SU-DHL-6 (cell line): ENCODE measurements around the gene ARHGEF28.

Source experiments
- H2AFZ ChIP-seq: fragments of 200-600 bp; sonication (generic); 2 replicates; pipeline ENCODE4 v1.6.1; 2014; ENCODE audit warnings: low read depth, mild to moderate bottlenecking, moderate library complexity, mixed read lengths, antibody characterized with exemption, low read length; ENCODE audit not compliant: severe bottlenecking
- H3F3A ChIP-seq: fragments of 200-600 bp; shearing (Covaris generic); 2 replicates; pipeline ENCODE4 v1.6.0; 2016; ENCODE audit warnings: antibody characterized with exemption, mild to moderate bottlenecking; ENCODE audit not compliant: insufficient read depth
- H3K27ac ChIP-seq: fragments of 200-600 bp; sonication (generic); 2 replicates; pipeline ENCODE4 v1.5.1; 2016; ENCODE audit warnings: low read depth, mild to moderate bottlenecking, low read length, moderate library complexity, mixed read lengths
- H3K27me3 ChIP-seq: fragments of 200-600 bp; sonication (generic), shearing (Covaris generic); 2 replicates; pipeline ENCODE4 v1.6.0; 2014; ENCODE audit warnings: mild to moderate bottlenecking, low read length
- H3K36me3 ChIP-seq: fragments of 200-600 bp; sonication (generic); 2 replicates; pipeline ENCODE4 v1.6.1; 2014; ENCODE audit warnings: mild to moderate bottlenecking, low read length, mixed read lengths
- H3K4me2 ChIP-seq: fragments of 300-600, 200-600 bp; shearing (Covaris generic), sonication (generic); 2 replicates; pipeline ENCODE4 v1.6.0; 2014; ENCODE audit warnings: low read length, low read depth, mild to moderate bottlenecking; ENCODE audit not compliant: poor library complexity, severe bottlenecking
- H3K4me3 ChIP-seq: fragments of 200-600 bp; sonication (generic); 2 replicates; pipeline ENCODE4 v1.5.1; 2014; ENCODE audit warnings: antibody characterized with exemption, low read length, mild to moderate bottlenecking, mixed read lengths; ENCODE audit not compliant: insufficient read depth, poor library complexity, severe bottlenecking
- H3K79me2 ChIP-seq: fragments of 200-600 bp; sonication (generic); 2 replicates; pipeline ENCODE4 v1.6.1; 2014; ENCODE audit warnings: mild to moderate bottlenecking, low read length, moderate library complexity; ENCODE audit not compliant: insufficient read depth
- H3K9ac ChIP-seq: fragments of 200-600 bp; sonication (generic); 2 replicates; pipeline ENCODE4 v1.7.0; 2014; ENCODE audit warnings: mild to moderate bottlenecking, low read length
- H3K9me2 ChIP-seq: fragments of 200-600 bp; sonication (generic); replicated peaks from 2 replicates; pipeline ENCODE4 v1.6.1; 2014; ENCODE audit warnings: low read length; ENCODE audit not compliant: insufficient read depth
- H3K9me3 ChIP-seq: fragments of 200-600 bp; sonication (generic); 2 replicates; pipeline ENCODE4 v1.6.1; 2014; ENCODE audit warnings: low read length, mixed read lengths; ENCODE audit not compliant: insufficient read depth
- H4K20me1 ChIP-seq: fragments of 200-600 bp; sonication (generic); 2 replicates; pipeline ENCODE4 v1.6.1; 2014; ENCODE audit warnings: low read depth, mild to moderate bottlenecking, antibody characterized with exemption, low read length, moderate library complexity, mixed read lengths
- EZH2phosphoT487 ChIP-seq: fragments of 200-600 bp; sonication (generic), shearing (Covaris generic); conservative IDR thresholded peaks from 2 replicates; pipeline ENCODE4 v1.6.1; 2018; ENCODE audit warnings: mild to moderate bottlenecking, antibody characterized with exemption, low read length, moderate library complexity, mixed read lengths
- TF ChIP-seq, protein P1 (sequence below): fragments of 200-600 bp; sonication (generic); IDR thresholded peaks from one replicate; pipeline ENCODE4 v1.5.1; 2017; ENCODE audit warnings: antibody characterized with exemption, mild to moderate bottlenecking, low read length, moderate library complexity; ENCODE audit not compliant: insufficient read depth, poor library complexity, severe bottlenecking

The ARHGEF28 gene

DNA sequence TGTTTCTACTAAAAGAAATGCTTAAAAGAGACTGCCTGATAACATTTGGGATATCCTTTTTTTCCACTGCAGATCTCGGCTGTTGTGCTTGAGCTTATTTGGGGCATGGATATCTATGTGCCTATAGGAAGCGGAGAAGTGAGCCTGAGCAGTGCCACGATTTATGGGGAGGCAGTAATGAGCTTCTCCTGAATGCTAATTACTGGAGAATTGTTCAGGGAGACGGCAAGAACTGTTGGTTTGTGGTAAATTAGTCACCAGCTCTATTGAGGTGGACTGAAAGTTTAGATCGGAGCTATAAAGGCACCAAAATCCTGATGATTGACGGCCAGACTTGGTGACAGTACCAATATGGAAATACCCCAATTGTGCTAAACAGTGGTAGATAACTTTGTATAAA lies 186.5 kb downstream of the ARHGEF28 start:
- Histone ChIP-seq H3K36me3 (no peaks in the 10 kb centered on the region), H3K4me2 (no peak overlapping the region), H3K27ac (no peak overlapping the region), H2AFZ (no peak overlapping the region), H4K20me1 (no peaks in the 10 kb centered on the region), H3F3A (no peaks in the 10 kb centered on the region), H3K9me3 (no peaks in the 10 kb centered on the region), H3K27me3 (no peaks in the 10 kb centered on the region), H3K79me2 (no peaks in the 10 kb centered on the region), H3K4me3 (no peak overlapping the region), H3K9me2 (no peaks in the 10 kb centered on the region), H3K9ac (no peak overlapping the region)
- TF ChIP-seq EZH2phosphoT487 = no peak
- TF ChIP-seq, protein P1, sequence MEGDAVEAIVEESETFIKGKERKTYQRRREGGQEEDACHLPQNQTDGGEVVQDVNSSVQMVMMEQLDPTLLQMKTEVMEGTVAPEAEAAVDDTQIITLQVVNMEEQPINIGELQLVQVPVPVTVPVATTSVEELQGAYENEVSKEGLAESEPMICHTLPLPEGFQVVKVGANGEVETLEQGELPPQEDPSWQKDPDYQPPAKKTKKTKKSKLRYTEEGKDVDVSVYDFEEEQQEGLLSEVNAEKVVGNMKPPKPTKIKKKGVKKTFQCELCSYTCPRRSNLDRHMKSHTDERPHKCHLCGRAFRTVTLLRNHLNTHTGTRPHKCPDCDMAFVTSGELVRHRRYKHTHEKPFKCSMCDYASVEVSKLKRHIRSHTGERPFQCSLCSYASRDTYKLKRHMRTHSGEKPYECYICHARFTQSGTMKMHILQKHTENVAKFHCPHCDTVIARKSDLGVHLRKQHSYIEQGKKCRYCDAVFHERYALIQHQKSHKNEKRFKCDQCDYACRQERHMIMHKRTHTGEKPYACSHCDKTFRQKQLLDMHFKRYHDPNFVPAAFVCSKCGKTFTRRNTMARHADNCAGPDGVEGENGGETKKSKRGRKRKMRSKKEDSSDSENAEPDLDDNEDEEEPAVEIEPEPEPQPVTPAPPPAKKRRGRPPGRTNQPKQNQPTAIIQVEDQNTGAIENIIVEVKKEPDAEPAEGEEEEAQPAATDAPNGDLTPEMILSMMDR = no peak

DNA sequence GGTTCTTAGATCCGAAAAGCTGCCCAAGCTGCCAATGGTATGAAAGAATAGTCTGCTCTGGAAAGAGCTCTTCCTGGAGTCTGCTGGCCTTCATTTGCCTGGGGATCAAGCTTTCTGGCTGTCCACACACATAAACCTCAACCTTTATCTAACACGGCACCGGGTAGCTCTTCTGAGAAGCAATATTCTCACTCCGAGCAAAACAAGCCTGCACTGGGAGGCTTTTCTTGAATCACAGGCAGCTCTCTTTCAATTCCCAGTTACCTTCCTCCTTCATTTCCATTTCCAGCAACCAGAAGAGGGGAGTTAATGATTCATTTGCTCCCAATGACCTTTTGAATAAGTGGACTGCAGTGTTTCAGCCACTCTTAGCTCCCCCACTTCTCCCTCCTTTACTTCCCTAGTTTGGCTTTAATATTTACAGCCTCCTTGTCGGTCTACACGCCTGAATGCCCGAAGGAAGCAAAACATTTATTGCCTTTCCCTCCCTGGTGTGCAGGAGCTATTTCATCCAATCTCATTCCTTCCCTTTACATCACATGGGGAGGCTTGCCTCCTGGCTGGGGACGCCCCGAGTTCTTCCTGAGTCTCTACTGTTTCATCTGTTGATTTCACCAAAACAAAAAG lies 187.1 kb downstream of the ARHGEF28 start:
- no peaks in the 10 kb centered on the region for H3K79me2 ChIP-seq
- H2AFZ ChIP-seq = no peak overlapping the region
- no peaks in the 10 kb centered on the region for H3F3A ChIP-seq
- no peaks in the 10 kb centered on the region for H3K36me3 ChIP-seq
- no peaks in the 10 kb centered on the region for H3K9me3 ChIP-seq
- no peaks in the 10 kb centered on the region for H3K9me2 ChIP-seq
- H3K4me3 ChIP-seq = no peak overlapping the region
- H3K27ac ChIP-seq = no peak overlapping the region
- TF ChIP-seq EZH2phosphoT487 = no peak
- H3K9ac ChIP-seq = no peak overlapping the region
- no peak overlapping the region for H3K4me2 ChIP-seq
- H3K27me3 ChIP-seq = no peaks in the 10 kb centered on the region; the same call in 1 of the 2 replicates
- H4K20me1 ChIP-seq = no peaks in the 10 kb centered on the region

DNA sequence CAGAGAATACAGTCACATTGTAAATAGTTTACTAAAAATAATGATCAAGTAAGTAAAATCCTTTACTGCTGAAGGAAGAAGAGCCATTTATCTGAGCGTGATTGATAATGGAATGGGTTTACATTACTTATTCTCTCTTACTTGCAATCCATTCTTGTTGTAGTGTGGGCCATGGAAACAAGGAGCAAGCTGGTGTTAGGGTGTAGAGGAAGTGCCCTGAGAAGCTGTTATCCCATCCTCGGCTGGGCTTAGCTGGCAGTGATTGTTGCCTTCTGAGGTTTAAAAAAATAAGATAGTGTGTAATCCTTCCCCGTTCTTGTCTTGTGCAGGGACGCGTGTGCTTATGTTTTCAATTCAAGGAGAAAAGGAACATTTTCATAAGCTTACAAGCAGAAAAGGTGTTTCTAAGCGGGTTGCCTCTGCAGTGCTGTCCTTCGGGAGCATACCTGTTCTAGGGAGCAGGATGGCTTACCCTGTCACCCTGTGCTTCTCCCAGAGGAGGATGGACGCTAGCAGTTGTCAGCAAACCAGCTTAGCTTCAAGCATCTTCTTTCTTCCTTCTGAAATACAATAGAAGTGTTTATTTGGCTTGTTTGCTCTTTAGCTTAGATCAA lies 188.3 kb downstream of the ARHGEF28 start:
- H3K27ac ChIP-seq = no peak overlapping the region
- no peaks in the 10 kb centered on the region for H4K20me1 ChIP-seq
- no peaks in the 10 kb centered on the region for H3K36me3 ChIP-seq
- H3K4me3 ChIP-seq = no peak overlapping the region
- no peaks in the 10 kb centered on the region; the same call in 1 of the 2 replicates for H3K27me3 ChIP-seq
- TF ChIP-seq EZH2phosphoT487 = no peak
- TF ChIP-seq, protein P1 = no peak
- H3K9me3 ChIP-seq = no peaks in the 10 kb centered on the region
- H3K79me2 ChIP-seq = no peaks in the 10 kb centered on the region
- H2AFZ ChIP-seq = no peak overlapping the region
- H3F3A ChIP-seq = no peaks in the 10 kb centered on the region
- no peak overlapping the region for H3K4me2 ChIP-seq
- no peak overlapping the region for H3K9ac ChIP-seq
- H3K9me2 ChIP-seq = no peaks in the 10 kb centered on the region

DNA sequence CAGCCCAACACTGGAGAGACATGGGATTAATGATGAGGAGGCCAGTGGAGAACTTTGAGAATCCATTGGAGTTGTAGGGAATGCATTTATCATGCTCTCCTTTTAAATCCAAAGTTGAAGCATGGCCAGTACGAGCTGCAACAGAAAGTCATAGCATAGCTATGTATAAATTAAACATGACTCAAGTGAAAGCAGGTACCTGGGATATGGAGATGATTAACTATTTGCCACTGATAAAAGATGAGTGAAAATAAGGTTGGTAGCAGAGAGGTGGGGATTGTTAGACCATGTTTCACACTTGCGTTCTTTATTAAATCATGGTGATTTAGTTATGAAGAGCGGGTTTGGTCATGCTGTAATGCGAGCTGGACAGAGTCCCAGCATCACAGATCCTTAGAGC lies 189.6 kb downstream of the ARHGEF28 start:
- H3K27ac ChIP-seq = no peak overlapping the region
- no peak overlapping the region for H3K4me2 ChIP-seq
- H3K9me2 ChIP-seq = no peaks in the 10 kb centered on the region
- H3K9ac ChIP-seq = no peak overlapping the region
- H3K27me3 ChIP-seq = no peaks in the 10 kb centered on the region; the same call in 1 of the 2 replicates
- no peaks in the 10 kb centered on the region for H3K9me3 ChIP-seq
- H3K79me2 ChIP-seq = no peaks in the 10 kb centered on the region
- TF ChIP-seq EZH2phosphoT487 = no peak
- TF ChIP-seq, protein P1 = no peak
- H2AFZ ChIP-seq = no peak overlapping the region
- H3F3A ChIP-seq = no peaks in the 10 kb centered on the region
- H3K36me3 ChIP-seq = no peaks in the 10 kb centered on the region
- H3K4me3 ChIP-seq = no peak overlapping the region
- H4K20me1 ChIP-seq = no peaks in the 10 kb centered on the region
